ENCODE results near the gene VWA8.
"Not testable (repeated sequence)": the region's sequence is repeated elsewhere in the genome, so short reads cannot be mapped to it uniquely, and the experiment has no call there.

VWA8 gene

GRCh38 chr13:41622432-41623429, 338.2 kb downstream of the VWA8 start:
- no peak overlapping the region for H3K4me3 ChIP-seq (ENCODE audit: low read depth, low read length)

- H3K4me3 ChIP-seq (ENCODE audit: low read depth, low read length) = no peak overlapping the region
Observed at GRCh38 chr13:41621716-41622431, 339.0 kb downstream of the VWA8 start.

GRCh38 chr13:41617633-41618032, 343.3 kb downstream of the VWA8 start:
- H3K4me3 ChIP-seq (ENCODE audit: low read depth, low read length) = not testable (repeated sequence)

DNA sequence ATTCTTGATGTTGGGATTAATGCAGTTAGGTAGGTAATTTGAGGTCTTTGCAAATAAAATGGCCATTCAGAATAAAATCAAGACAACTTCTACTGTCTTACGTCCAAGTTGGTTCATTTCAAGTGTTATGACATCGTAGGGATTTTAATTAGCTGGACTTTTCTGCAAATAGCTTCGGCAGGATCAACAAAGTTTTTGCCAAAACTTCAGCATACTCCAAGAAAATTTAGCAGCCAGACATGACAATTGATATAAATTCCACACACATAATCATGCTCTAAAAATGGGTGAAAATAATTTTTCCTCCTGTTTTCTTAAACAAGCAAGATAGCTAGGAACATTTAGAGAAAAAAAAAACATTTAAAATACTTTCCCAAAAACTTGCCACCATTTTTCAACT, 344.8 kb downstream of the VWA8 start:
- no peak overlapping the region for H3K4me3 ChIP-seq (ENCODE audit: low read depth, low read length)

- no peak overlapping the region for H3K4me3 ChIP-seq (ENCODE audit: low read depth, low read length)
Observed at GRCh38 chr13:41615528-41615855, 345.4 kb downstream of the VWA8 start.

GRCh38 chr13:41614671-41615527, 346.0 kb downstream of the VWA8 start:
- no peak overlapping the region for H3K4me3 ChIP-seq (ENCODE audit: low read depth, low read length)

DNA sequence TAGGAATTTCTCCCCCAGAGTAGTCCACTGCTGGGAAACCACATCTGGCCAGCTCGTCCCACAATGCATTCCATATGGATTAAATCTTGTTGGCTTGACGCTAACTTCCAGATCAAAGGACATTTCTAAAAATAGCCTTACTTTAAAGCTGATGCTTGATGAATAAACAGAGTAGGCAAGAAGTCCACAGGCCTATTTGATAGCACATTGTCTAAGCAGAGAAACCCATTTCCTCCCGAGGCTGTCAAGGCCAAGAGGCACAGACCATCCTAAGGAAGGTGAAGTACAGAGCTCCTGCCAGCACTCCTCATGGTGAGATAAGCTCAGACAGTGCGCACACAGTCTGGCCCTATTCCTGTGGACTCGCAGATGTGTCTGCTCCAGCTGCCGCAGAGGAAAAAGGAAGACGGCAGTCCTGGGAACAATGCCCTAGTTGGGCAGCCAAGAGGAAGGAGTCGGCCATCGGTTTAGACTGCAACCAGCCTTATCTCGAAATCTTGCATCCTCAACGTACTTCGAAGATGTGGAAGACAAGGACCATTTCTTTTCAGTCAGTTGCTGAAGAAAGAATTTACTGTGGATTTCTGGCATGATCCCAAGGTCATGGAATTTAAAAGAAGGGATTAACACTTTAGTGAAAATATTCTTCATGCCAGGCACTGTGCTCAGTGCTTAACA, 346.8 kb downstream of the VWA8 start:
- H3K4me3 ChIP-seq (ENCODE audit: low read depth, low read length) = no peak overlapping the region

- no peak overlapping the region for H3K4me3 ChIP-seq (ENCODE audit: low read depth, low read length)
Observed at GRCh38 chr13:41613471-41613870, 347.4 kb downstream of the VWA8 start.

GRCh38 chr13:41611385-41611784, 349.5 kb downstream of the VWA8 start:
- H3K4me3 ChIP-seq (ENCODE audit: low read depth, low read length) = no peak overlapping the region

- no peak overlapping the region for H3K4me3 ChIP-seq (ENCODE audit: low read depth, low read length)
Observed at GRCh38 chr13:41610404-41610803, 350.5 kb downstream of the VWA8 start.

GRCh38 chr13:41609828-41610227, 351.1 kb downstream of the VWA8 start:
- H3K4me3 ChIP-seq (ENCODE audit: low read depth, low read length) = no peak overlapping the region

- no peak overlapping the region for H3K4me3 ChIP-seq (ENCODE audit: low read depth, low read length)
Observed at GRCh38 chr13:41608839-41609177, 352.1 kb downstream of the VWA8 start.

DNA sequence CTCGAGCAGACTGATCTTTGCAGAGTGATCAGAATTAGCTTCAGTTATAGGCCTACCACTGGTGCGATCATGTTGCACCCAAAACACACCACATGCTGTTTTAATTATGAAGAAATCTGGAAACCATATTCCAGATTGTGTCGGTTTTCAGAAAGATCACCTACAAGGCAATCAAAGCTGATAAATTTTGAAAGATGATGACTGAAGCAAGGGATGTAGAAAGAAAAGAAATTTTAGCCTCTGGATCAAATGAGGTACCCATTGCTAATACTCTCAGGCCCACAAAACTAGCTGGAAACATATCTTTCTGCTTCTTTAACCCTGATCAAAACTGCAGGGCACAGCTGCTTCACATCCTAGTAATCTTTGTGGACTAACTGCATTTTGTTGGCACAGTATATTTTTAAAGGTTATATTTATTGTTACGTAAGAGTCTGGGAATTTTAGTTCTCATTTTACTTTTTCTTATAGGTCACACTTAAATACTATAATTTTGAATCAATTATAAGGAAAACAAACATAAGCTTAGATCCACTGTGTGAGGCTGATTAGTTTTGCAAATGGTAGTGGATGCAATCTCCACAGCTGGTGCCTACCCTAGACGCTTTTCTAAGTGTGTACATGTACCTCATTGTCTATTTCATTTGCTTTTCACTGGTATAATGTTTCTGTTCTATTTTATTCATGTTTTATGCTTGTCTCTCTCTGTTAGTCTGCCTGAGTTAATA, 352.6 kb downstream of the VWA8 start:
- no peak overlapping the region for H3K4me3 ChIP-seq (ENCODE audit: low read depth, low read length)

- no peak overlapping the region for H3K4me3 ChIP-seq (ENCODE audit: low read depth, low read length)
Observed at GRCh38 chr13:41606646-41607045, 354.3 kb downstream of the VWA8 start.

GRCh38 chr13:41605319-41606285, 355.3 kb downstream of the VWA8 start:
- no peak overlapping the region for H3K4me3 ChIP-seq (ENCODE audit: low read depth, low read length)

DNA sequence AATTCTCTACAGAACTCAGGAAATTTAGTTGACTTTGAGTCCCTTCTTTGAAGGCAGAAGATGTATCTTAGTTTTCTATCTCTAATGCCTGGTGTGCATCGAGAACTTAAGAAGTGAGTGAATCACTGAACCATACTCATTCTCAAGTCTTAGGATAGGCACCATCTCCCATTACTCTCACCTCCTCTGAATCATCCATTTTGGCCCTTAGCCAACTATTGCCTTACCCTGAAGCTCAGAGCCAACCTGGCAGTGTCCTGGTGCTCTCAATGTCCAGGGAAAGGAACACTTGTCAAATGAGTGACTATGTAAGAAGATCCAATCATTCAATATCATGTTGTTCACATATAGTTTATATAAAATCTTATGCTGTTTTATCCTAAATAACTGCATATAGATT, 357.0 kb downstream of the VWA8 start:
- no peak overlapping the region for H3K4me3 ChIP-seq (ENCODE audit: low read depth, low read length)

- no peak overlapping the region for H3K4me3 ChIP-seq (ENCODE audit: low read depth, low read length)
Observed at GRCh38 chr13:41601718-41602445, 359.0 kb downstream of the VWA8 start.

DNA sequence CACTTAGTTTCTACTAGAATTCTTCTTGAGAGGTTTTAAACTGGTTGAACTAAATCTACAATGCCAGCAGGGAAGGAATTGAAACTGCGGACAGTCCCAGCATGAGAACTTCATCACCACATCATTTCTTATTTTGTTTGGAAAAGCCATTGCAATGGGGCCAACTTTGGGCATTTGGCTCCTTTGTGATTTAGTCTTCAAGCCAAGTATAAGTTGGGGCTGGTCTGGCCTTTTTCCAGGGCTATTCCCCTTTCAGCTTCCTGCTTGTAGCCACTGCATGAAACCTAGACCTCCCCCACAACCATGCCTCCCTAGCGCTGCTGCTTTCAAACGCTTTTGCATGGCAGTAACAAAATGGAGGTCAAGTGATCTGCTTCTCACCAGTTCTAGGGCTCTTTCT, 361.3 kb downstream of the VWA8 start:
- no peak overlapping the region for H3K4me3 ChIP-seq (ENCODE audit: low read depth, low read length)

Measured in iPS-11a (cell line).